Natural killer cell (primary cell): ENCODE measurements around the gene THNSL1. TPM values are rescaled to one million over a fixed set of nuclear protein-coding genes. Genes with fewer than 3 reads are reported as not detected.

Experiments used
- ATAC-seq, 3 donors: fragments of 150-1000 bp in 2 of 3; fragments of 200-7000 bp in 1 of 3; cut with Tn5 transposase; 1 replicate in 1 of 3; 2 replicates in 2 of 3; pipeline ENCODE4 v1.10.0; 2021; ENCODE audit warnings: mild to moderate bottlenecking in 2 of 3, moderate library complexity in 2 of 3
- DNase-seq, 2 donors: peaks; one replicate each; pipeline versions ENCODE4 v3.0.0 to v3.0.0-alpha.2; 2013 to 2021; ENCODE audit warnings: mixed read lengths in 1 of 2
- H3K27ac ChIP-seq: one replicate; pipeline ENCODE4 v1.5.1; 2013; ENCODE audit warnings: mild to moderate bottlenecking, low read length
- H3K27me3 ChIP-seq: one replicate; pipeline ENCODE4 v1.6.1; 2013; ENCODE audit warnings: low read length; ENCODE audit not compliant: control insufficient read depth, insufficient read depth
- H3K36me3 ChIP-seq: one replicate; pipeline ENCODE4 v1.6.1; 2013; ENCODE audit warnings: low read length; ENCODE audit not compliant: control insufficient read depth, insufficient read depth
- H3K4me1 ChIP-seq: one replicate; pipeline ENCODE4 v1.6.1; 2013; ENCODE audit warnings: low read length; ENCODE audit not compliant: control insufficient read depth, insufficient read depth
- H3K4me3 ChIP-seq: one replicate; pipeline ENCODE4 v1.5.1; 2013; ENCODE audit warnings: low read length
- H3K9me3 ChIP-seq: one replicate; pipeline ENCODE4 v1.6.1; 2013; ENCODE audit warnings: low read length; ENCODE audit not compliant: control insufficient read depth, insufficient read depth
- H3K27ac Mint-ChIP-seq, 2 donors: one replicate each; pipeline ENCODE4 v1.8.0; 2022; ENCODE audit warnings: mild to moderate bottlenecking in 2 of 2, mixed read lengths in 2 of 2, moderate library complexity in 1 of 2
- H3K27me3 Mint-ChIP-seq, 2 donors: one replicate each; pipeline ENCODE4 v1.8.0; 2022; ENCODE audit warnings: low read depth in 2 of 2, mixed read lengths in 2 of 2
- H3K36me3 Mint-ChIP-seq: one replicate; pipeline ENCODE4 v1.8.0; 2022; ENCODE audit warnings: mixed read lengths
- H3K4me1 Mint-ChIP-seq, 2 donors: one replicate each; pipeline ENCODE4 v1.8.0; 2022; ENCODE audit warnings: mixed read lengths in 2 of 2
- H3K4me3 Mint-ChIP-seq: one replicate; pipeline ENCODE4 v1.8.0; 2022; ENCODE audit warnings: mild to moderate bottlenecking, moderate library complexity, mixed read lengths
- H3K9me3 Mint-ChIP-seq, 2 donors: one replicate each; pipeline ENCODE4 v1.8.0; 2022; ENCODE audit warnings: mixed read lengths in 2 of 2
- WGBS: methylation state at CpG from one replicate; pipeline ENCODE4 v1.1.7; 2013; ENCODE audit warnings: missing lambda C conversion rate; ENCODE audit not compliant: insufficient coverage; 5-methylcytosine and 5-hydroxymethylcytosine counted together
- intact Hi-C: fragments of 100-400 bp; cut with micrococcal nuclease; formaldehyde crosslinking; loops from one replicate; pipeline ENCODE4 v1.14.2; 2022
- total RNA-seq, 4 donors: library from RNA; stranded (reverse); fragments of 120-200 nt in 1 of 4; gene quantifications; one replicate each; pipeline versions ENCODE4 v1.2.3 to v1.2.4, GENCODE V29; 2013 to 2022
- TF ChIP-seq, protein P1 (sequence below): fragments of 200-600 bp; IDR thresholded peaks from one replicate; pipeline ENCODE4 v1.8.0; 2022; ENCODE audit warnings: antibody characterized with exemption

THNSL1 gene
- total RNA-seq, 3 donors from 2014 or later (not counting 1 experiment from before 2014, with no cell fraction given) = 1.2 to 2.9 (median 2.3) TPM

DNA sequence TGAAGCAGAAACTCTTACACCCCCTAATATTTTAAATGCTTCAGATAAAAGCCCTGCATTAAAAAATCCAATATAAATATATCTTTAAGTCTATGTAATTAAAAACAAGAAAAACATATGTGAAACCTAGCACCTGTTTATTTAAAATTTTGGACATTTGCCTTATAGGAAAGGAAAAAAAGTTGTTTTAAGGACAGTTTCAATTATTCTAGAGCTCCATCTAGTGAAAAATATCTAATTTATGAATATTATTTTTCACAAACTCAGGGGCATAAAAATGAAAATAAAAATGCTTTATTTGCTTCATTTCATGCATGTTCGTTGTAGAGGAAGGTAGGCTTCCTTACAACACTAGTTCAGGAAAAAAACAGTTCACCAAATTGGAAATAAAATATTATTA, 26.5 kb upstream of the THNSL1 start:
- no peaks in the 10 kb centered on the region for H3K27me3 Mint-ChIP-seq
- DNase-seq (no peak), ATAC-seq (no peak)
- intact Hi-C loops = loop anchor here (1.0 kb wide), 1 partner anchor 347 kb away; no protein-coding TSS in a partner anchor
- Histone ChIP-seq H3K27ac (no peak overlapping the region), H3K36me3 (no peaks in the 10 kb centered on the region), H3K9me3 (no peaks in the 10 kb centered on the region), H3K27me3 (no peaks in the 10 kb centered on the region), H3K4me1 (no peaks in the 10 kb centered on the region), H3K4me3 (no peak overlapping the region)
- H3K9me3 Mint-ChIP-seq = no peaks in the 10 kb centered on the region
- H3K4me1 Mint-ChIP-seq = no peaks in the 10 kb centered on the region
- no peak overlapping the region for H3K27ac Mint-ChIP-seq
- no CpG with 5 or more reads among the region's 1 CpG for WGBS
- TF ChIP-seq, protein P1, sequence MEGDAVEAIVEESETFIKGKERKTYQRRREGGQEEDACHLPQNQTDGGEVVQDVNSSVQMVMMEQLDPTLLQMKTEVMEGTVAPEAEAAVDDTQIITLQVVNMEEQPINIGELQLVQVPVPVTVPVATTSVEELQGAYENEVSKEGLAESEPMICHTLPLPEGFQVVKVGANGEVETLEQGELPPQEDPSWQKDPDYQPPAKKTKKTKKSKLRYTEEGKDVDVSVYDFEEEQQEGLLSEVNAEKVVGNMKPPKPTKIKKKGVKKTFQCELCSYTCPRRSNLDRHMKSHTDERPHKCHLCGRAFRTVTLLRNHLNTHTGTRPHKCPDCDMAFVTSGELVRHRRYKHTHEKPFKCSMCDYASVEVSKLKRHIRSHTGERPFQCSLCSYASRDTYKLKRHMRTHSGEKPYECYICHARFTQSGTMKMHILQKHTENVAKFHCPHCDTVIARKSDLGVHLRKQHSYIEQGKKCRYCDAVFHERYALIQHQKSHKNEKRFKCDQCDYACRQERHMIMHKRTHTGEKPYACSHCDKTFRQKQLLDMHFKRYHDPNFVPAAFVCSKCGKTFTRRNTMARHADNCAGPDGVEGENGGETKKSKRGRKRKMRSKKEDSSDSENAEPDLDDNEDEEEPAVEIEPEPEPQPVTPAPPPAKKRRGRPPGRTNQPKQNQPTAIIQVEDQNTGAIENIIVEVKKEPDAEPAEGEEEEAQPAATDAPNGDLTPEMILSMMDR = no peak
- no peaks in the 10 kb centered on the region for H3K36me3 Mint-ChIP-seq
- H3K4me3 Mint-ChIP-seq = no peak overlapping the region

DNA sequence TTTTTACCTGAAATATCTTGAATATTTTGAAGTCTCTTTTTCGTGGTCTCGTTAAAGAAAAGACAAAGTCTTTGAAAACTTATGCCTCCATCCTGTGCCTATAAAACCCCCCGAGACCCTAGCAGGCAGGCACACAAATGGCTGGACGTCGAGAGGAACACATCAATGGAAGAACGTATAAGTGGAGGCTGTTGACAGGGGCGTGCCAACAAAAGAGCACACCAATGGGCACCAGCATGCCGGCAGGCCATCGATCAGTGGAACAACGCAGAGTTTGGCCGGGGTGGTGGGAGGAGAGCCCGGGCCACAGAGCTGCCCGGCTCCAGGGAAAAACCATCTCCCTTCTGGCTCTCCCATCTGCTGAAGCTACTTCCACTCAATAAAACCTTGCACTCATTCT, 25.1 kb upstream of the THNSL1 start:
- Histone ChIP-seq H3K27ac (no peak overlapping the region), H3K27me3 (no peaks in the 10 kb centered on the region), H3K9me3 (no peaks in the 10 kb centered on the region), H3K4me3 (no peak overlapping the region), H3K4me1 (no peaks in the 10 kb centered on the region), H3K36me3 (no peaks in the 10 kb centered on the region)
- intact Hi-C loops = no loop called here
- Mint-ChIP-seq H3K9me3 (no peaks in the 10 kb centered on the region), H3K4me3 (no peak overlapping the region), H3K4me1 (no peaks in the 10 kb centered on the region), H3K36me3 (no peaks in the 10 kb centered on the region), H3K27ac (no peak overlapping the region), H3K27me3 (no peaks in the 10 kb centered on the region)
- 94% methylated on average over 13 of the region's 13 CpGs for WGBS
- ATAC-seq (no peak), DNase-seq (no peak)
- TF ChIP-seq, protein P1 = no peak

DNA sequence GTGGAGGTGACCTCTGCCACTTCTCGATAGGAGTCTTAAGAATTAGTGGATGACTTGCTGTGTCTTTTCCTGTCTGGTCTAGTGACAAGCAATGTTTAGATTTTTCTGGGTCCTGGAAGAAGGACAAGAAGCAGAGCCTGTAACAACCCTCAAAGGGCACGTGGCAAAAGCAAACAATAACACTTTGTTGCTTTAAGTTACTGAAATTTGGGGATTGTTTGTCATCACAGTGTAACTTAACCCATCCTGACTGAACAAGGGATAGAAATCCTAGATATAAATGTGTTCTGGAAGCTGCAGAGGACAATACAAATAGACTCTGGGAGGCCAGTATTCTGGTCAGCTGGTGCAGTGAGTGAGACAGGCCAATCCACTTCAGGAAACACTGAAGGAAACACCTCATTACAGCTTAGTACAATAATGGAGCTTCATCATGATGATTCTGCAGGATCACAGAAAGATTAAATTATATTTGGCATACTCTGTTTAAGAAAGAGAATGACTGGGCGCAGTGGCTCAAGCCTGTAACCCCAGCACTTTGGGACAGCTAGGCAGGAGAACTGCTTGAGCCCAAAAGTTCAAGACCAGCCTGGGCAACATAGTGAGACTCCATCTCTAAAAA, 23.8 kb upstream of the THNSL1 start:
- H3K27ac Mint-ChIP-seq = no peak overlapping the region
- intact Hi-C loops = no loop called here
- WGBS = 82% methylated on average over 3 of the region's 3 CpGs

More for the DNA sequence above, 23.8 kb upstream of the THNSL1 start:
- ATAC-seq (no peak), DNase-seq (no peak)
- Mint-ChIP-seq H3K27me3 (peaks cover 0 to 3% of the 10 kb centered on the region in 2 donors), H3K4me3 (no peak overlapping the region), H3K4me1 (no peaks in the 10 kb centered on the region), H3K36me3 (no peaks in the 10 kb centered on the region), H3K9me3 (no peaks in the 10 kb centered on the region)
- Histone ChIP-seq H3K9me3 (no peaks in the 10 kb centered on the region), H3K36me3 (no peaks in the 10 kb centered on the region), H3K4me1 (no peaks in the 10 kb centered on the region), H3K4me3 (no peak overlapping the region), H3K27ac (no peak overlapping the region), H3K27me3 (no peaks in the 10 kb centered on the region)
- TF ChIP-seq, protein P1 = no peak
